Uterus (tissue), 2 donors: Measurements from ENCODE around the gene CPM.

Source experiments
- POLR2A ChIP-seq, 2 donors: fragments of 450-650 bp; IDR thresholded peaks; one replicate each; pipeline ENCODE4 v1.6.1; 2016; ENCODE audit warnings: antibody characterized with exemption in 2 of 2, mild to moderate bottlenecking in 1 of 2, moderate library complexity in 1 of 2
- TF ChIP-seq, protein P1 (sequence below), 4 experiments: fragments of 200-600 bp in 2 of 4; fragments of 450-650 bp in 2 of 4; sonication (generic) in 2 of 4; IDR thresholded peaks; one replicate each; pipeline ENCODE4 v1.5.1; 2016 to 2019; ENCODE audit warnings: antibody characterized with exemption in 4 of 4, mild to moderate bottlenecking in 2 of 4, moderate library complexity in 1 of 4

DNA sequence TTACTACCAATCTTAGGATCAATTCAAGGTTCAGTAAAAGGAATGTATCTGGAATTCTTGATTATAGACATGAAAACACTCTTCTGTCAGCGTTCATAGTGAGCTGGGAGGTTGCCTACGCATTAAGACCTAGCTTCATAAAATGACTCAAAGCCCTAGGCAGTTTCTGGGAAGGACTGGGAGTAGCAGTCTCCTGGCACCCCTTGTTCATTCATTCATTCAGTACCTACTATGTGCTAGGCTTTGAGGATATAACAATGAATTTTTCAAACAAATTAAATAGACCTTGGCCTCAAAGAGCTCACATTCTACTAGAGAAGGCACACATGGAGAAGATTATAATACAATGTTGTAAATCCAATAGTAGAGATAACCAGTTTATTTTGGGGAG lies 78.9 kb downstream of the CPM start:
- TF ChIP-seq, protein P1, sequence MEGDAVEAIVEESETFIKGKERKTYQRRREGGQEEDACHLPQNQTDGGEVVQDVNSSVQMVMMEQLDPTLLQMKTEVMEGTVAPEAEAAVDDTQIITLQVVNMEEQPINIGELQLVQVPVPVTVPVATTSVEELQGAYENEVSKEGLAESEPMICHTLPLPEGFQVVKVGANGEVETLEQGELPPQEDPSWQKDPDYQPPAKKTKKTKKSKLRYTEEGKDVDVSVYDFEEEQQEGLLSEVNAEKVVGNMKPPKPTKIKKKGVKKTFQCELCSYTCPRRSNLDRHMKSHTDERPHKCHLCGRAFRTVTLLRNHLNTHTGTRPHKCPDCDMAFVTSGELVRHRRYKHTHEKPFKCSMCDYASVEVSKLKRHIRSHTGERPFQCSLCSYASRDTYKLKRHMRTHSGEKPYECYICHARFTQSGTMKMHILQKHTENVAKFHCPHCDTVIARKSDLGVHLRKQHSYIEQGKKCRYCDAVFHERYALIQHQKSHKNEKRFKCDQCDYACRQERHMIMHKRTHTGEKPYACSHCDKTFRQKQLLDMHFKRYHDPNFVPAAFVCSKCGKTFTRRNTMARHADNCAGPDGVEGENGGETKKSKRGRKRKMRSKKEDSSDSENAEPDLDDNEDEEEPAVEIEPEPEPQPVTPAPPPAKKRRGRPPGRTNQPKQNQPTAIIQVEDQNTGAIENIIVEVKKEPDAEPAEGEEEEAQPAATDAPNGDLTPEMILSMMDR (IDR thresholded peaks at IDR 0.05) = no peak
- TF ChIP-seq POLR2A (IDR thresholded peaks at IDR 0.05) = no peak
